Common myeloid progenitor, CD34-positive (primary cell): Measurements from ENCODE around the gene GCNT4.

Experiments used
- CTCF ChIA-PET: fragments of 350-600 bp; sonication (Branson Sonifier 250); formaldehyde crosslinking; loops from one replicate; lab custom pipeline; 2021; ENCODE audit warnings: antibody characterized with exemption; lab: Charles Lee
- POLR2A ChIA-PET: fragments of 350-600 bp; sonication (Branson Sonifier 250); formaldehyde crosslinking; loops from one replicate; lab custom pipeline; 2021; ENCODE audit warnings: antibody characterized with exemption; lab: Charles Lee
- DNase-seq, 3 donors: peaks; one replicate each; pipeline versions ENCODE4 v3.0.0 to v3.0.0-alpha.2; 2013
- H3K27ac ChIP-seq, 2 experiments: 1 replicate in 1 of 2; 2 replicates in 1 of 2; pipeline ENCODE4 v1.7.0; 2013; ENCODE audit warnings: inconsistent platforms in 2 of 2, low read length in 2 of 2, mild to moderate bottlenecking in 2 of 2, low read depth in 1 of 2, moderate library complexity in 1 of 2; ENCODE audit not compliant: severe bottlenecking in 2 of 2, insufficient read depth in 1 of 2, poor library complexity in 1 of 2
- H3K27me3 ChIP-seq, 5 experiments: replicated peaks in 2 of 5; 1 replicate in 3 of 5; 2 replicates in 2 of 5; pipeline versions ENCODE4 v1.6.1 to v1.7.0; 2013; ENCODE audit warnings: low read length in 4 of 5, mild to moderate bottlenecking in 2 of 5, moderate library complexity in 2 of 5, inconsistent platforms in 1 of 5; ENCODE audit not compliant: insufficient read depth in 5 of 5, control insufficient read depth in 4 of 5
- H3K36me3 ChIP-seq, 4 experiments: 1 replicate in 2 of 4; 2 replicates in 2 of 4; pipeline versions ENCODE4 v1.6.1 to v1.7.0; 2013; ENCODE audit warnings: low read length in 3 of 4, control low read depth in 1 of 4, mild to moderate bottlenecking in 1 of 4; ENCODE audit not compliant: control insufficient read depth in 4 of 4, insufficient read depth in 4 of 4
- H3K4me1 ChIP-seq, 4 experiments: 1 replicate in 3 of 4; 2 replicates in 1 of 4; pipeline versions ENCODE4 v1.6.1 to v1.7.1; 2013; ENCODE audit warnings: low read length in 3 of 4, mild to moderate bottlenecking in 3 of 4, control low read depth in 1 of 4, inconsistent platforms in 1 of 4, moderate library complexity in 1 of 4; ENCODE audit not compliant: control insufficient read depth in 4 of 4, insufficient read depth in 4 of 4; ENCODE audit errors: control extremely low read depth in 1 of 4
- H3K4me3 ChIP-seq, 7 experiments: 1 replicate in 4 of 7; 2 replicates in 3 of 7; pipeline versions ENCODE4 v1.5.1 to v1.7.0; 2013; ENCODE audit warnings: mild to moderate bottlenecking in 7 of 7, low read length in 6 of 7, moderate library complexity in 6 of 7, inconsistent platforms in 2 of 7, low read depth in 2 of 7, control low read depth in 1 of 7; ENCODE audit not compliant: insufficient read depth in 4 of 7, control insufficient read depth in 1 of 7; ENCODE audit errors: extremely low read depth in 1 of 7
- H3K9me3 ChIP-seq, 5 experiments: 1 replicate in 4 of 5; 2 replicates in 1 of 5; pipeline versions ENCODE4 v1.6.1 to v1.7.1; 2013; ENCODE audit warnings: low read length in 4 of 5, mild to moderate bottlenecking in 2 of 5, inconsistent platforms in 1 of 5, low read depth in 1 of 5, moderate library complexity in 1 of 5; ENCODE audit not compliant: control insufficient read depth in 4 of 5, insufficient read depth in 2 of 5; ENCODE audit errors: control extremely low read depth in 1 of 5
- WGBS: methylation state at CpG from one replicate; pipeline ENCODE4 v1.1.5; 2013; ENCODE audit not compliant: insufficient coverage; 5-methylcytosine and 5-hydroxymethylcytosine counted together

The GCNT4 gene

DNA sequence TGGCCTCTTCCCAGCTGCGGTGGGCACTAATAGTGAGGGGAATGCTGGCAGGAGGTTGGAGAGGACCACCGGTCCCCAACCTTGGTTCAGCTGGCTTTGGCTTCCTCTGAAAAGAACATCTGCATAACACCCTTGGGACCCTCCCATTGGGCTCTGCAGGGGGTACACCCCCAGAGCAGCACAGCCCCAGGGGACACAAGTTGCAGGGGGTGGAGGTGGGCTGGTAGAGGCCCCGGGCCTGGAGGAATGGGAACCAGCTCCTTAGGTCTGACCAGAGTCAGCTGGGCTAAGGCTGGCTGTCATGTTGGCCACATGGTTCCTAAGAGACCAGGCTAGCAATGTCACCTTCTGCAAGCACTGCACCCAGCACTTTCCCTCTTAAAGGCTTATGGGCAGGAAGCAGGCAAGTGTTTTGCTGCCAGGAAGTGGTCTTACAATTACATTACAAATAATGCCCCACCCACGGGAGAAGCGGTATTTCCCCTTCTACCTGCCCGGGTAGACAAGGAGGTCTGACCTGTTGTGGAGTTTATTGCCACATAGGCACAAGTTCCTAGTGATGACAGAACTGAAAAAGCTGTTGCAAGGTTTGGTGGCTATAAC lies 18.1 kb downstream of the GCNT4 start:
- POLR2A ChIA-PET: no interaction called here
- WGBS: 85% methylated on average over 3 of the region's 6 CpGs

DNA sequence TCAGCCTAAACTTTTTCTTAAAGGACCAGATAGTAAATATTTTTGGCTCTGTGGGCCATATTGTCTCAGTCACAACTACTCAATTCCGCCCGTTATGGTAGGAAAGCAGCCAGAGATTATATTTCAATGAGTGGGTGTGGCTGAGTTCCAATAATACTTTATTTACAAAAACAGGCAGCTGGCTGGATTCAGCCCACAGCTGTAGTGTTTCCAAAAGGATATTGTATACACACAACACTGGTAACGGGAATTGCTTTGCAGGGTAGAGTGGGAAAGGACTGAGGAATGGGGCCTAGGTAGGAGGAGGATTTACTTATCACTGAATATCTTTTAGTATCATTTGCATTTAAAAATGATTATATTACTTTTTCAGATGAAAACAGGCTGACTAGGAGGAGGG lies 21.0 kb downstream of the GCNT4 start:
- CTCF ChIA-PET: no interaction called here
- no peak for DNase-seq
- H3K4me1 ChIP-seq: peaks cover 0 to 8% (median 6%) of the 10 kb centered on the region in 4 experiments
- no peak overlapping the region for H3K27ac ChIP-seq
- POLR2A ChIA-PET: no interaction called here
- H3K4me3 ChIP-seq: no peak overlapping the region
- no peaks in the 10 kb centered on the region for H3K36me3 ChIP-seq
- no peaks in the 10 kb centered on the region for H3K27me3 ChIP-seq
- no peaks in the 10 kb centered on the region for H3K9me3 ChIP-seq
- WGBS: 100% methylated on average over 2 of the region's 3 CpGs

More for the DNA sequence above, 18.1 kb downstream of the GCNT4 start:
- H3K36me3 ChIP-seq: no peaks in the 10 kb centered on the region
- peak in 2 of 3 donors; percentile 26 to 37 for DNase-seq
- no peak overlapping the region for H3K27ac ChIP-seq
- CTCF ChIA-PET: interaction anchor here (2.0 kb wide), 1 partner anchor 15 kb away, joined by 17 read pairs; no protein-coding TSS in a partner anchor
- no peaks in the 10 kb centered on the region for H3K9me3 ChIP-seq
- H3K27me3 ChIP-seq: no peaks in the 10 kb centered on the region
- H3K4me1 ChIP-seq: peaks cover 0 to 8% (median 6%) of the 10 kb centered on the region in 4 experiments
- H3K4me3 ChIP-seq: no peak overlapping the region

DNA sequence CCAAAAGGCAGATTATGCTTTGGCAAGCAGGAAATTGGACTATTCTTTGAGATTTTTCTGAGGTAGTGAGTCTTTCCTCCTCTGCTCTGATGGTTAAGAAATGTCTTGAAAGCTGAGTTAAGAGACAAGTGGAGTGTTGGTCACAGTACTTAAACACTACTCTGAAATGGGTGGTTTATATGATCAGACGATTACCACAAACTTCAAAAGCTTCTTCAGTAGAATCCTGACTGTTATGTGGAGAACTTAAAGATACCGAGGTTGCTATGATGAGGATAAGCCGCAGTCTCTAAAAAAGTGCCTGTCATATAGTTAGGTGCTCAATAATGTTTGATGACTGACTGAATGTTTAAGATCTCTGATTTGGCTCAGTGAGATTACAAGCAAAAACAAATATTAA lies 24.3 kb downstream of the GCNT4 start:
- H3K4me3 ChIP-seq: no peak overlapping the region
- H3K4me1 ChIP-seq: no peaks in the 10 kb centered on the region
- ChIA-PET POLR2A (no interaction called here), CTCF (no interaction called here)
- no peaks in the 10 kb centered on the region for H3K9me3 ChIP-seq
- H3K27ac ChIP-seq: no peak overlapping the region
- no peak for DNase-seq
- WGBS: 100% methylated on average over 3 of the region's 3 CpGs
- H3K27me3 ChIP-seq: no peaks in the 10 kb centered on the region
- no peaks in the 10 kb centered on the region for H3K36me3 ChIP-seq

DNA sequence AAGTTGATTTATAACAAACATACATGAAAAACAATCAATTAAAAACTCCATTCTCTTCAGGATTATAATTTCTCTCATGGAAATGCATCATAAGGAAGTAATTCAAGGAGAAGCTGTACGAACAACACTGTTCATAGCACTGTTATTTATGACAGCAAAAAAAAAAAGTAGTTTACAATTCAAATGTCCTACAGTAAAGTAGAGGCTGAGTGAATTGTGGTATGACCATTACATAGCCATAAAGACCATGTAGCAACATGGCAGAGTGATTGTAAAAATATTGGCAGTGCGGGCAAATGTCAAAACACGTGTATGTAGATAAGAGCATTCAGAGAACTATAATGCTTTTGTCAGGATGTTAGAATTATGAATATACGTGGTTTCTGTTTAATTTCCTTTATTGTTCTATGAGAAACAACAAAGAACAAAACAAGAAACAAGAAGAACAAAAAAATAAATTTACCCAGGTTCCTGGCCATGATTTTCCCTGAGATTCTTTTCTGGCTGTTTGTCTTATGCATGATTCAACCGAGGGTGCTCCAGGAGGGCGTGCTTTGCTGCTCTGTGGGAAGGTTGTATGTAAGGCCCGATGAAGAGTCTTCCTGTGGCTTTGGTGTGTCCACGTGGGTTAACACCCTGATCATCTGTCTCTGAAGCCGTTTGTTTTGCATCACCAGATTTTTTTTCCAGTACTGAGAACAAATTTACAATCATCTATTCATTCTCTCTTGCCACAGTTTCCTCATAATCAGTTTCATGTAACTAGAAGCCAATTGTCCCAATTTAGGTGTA lies 28.8 kb downstream of the GCNT4 start:
- Histone ChIP-seq H3K9me3 (no peaks in the 10 kb centered on the region), H3K27me3 (no peaks in the 10 kb centered on the region), H3K27ac (no peak overlapping the region), H3K4me1 (no peaks in the 10 kb centered on the region), H3K36me3 (no peaks in the 10 kb centered on the region), H3K4me3 (no peak overlapping the region)
- 97% methylated on average over 5 of the region's 9 CpGs for WGBS
- ChIA-PET POLR2A (no interaction called here), CTCF (interaction anchor here (0.9 to 1.1 kb wide), 2 partner anchors 13 to 127 kb away, joined by 3 read pairs; no protein-coding TSS in a partner anchor)
- no peak for DNase-seq

DNA sequence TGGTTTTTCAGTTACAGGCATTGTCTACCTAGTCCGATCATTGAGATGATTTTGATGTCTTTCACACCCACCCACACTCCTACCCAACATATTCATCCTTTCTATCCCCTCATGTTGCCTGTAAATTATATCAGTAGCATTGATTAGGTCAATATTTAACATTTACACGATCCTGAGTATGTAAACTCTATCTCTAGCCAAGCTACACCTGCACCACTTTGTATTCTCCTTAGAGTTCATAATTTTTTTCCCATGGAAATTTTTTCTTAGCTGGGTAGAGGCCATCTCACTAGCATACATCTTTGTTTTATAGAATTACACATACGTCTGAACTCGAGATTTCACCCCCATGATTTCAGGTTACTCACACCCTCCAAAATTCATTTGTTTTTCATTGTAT lies 30.6 kb downstream of the GCNT4 start:
- H3K36me3 ChIP-seq: no peaks in the 10 kb centered on the region
- ChIA-PET POLR2A (no interaction called here), CTCF (interaction anchor here (1.8 kb wide), 1 partner anchor 28 kb away, joined by 4 read pairs; no protein-coding TSS in a partner anchor)
- H3K4me3 ChIP-seq: no peak overlapping the region
- no peak for DNase-seq
- no peaks in the 10 kb centered on the region for H3K4me1 ChIP-seq
- no peak overlapping the region for H3K27ac ChIP-seq
- no peaks in the 10 kb centered on the region for H3K9me3 ChIP-seq
- 100% methylated on average over 1 of the region's 4 CpGs for WGBS
- H3K27me3 ChIP-seq: no peaks in the 10 kb centered on the region

DNA sequence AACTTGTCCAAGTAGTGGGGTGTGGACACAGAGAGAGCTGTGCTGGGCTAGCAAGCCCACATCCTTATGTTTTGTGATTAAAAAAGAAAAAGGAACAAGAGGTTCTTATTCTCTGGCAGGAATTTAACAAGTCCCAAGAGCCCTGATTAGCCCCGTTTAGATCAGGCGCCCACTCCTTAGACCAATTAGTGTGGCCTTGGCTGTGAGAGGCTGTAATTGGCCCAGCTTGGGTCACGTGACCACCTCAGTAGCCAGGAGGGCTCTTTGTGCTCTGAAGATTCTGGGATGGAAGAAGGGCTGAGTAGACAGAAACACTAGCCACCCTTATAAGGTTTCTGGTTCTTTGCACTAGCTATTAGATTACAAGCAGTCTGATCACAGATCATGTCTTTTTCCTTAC lies 31.1 kb downstream of the GCNT4 start:
- H3K4me1 ChIP-seq: no peaks in the 10 kb centered on the region

DNA sequence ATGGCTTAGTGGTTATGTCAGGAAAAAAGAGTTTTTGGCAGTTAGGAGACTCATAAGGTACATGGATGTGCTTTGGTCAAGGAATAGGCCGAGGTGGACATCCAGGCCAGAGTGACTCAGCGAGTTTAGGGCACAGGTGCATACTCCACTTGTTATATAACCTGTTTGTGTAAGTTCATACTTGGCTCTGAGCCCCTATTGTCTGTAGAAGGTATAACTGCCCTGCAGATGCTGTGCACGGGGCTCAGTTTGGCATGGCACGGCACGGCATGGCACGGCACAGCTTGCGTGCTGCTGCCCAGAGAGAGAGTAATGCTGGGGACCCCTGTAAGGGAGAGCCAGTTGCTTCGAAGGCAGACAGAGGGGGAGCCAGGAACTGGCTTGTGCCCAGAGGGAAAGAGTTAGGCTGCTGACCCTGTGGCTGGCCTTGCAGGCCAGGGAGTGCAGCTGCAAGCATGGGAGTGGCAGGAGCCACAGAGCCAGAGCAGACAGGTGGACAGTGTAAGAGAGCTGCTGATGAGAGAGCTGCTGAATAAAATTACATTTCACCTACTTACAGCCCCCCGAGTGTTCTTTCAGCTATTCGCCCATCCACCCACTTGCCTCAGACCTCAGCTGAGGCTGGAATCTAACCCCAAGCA lies 32.2 kb downstream of the GCNT4 start:
- ChIA-PET POLR2A (no interaction called here), CTCF (no interaction called here)
- 91% methylated on average over 10 of the region's 10 CpGs for WGBS
- Histone ChIP-seq H3K27ac (no peak overlapping the region), H3K36me3 (no peaks in the 10 kb centered on the region), H3K27me3 (no peaks in the 10 kb centered on the region), H3K9me3 (no peaks in the 10 kb centered on the region), H3K4me3 (no peak overlapping the region), H3K4me1 (no peaks in the 10 kb centered on the region)
- DNase-seq: no peak

More for the DNA sequence above, 31.1 kb downstream of the GCNT4 start:
- POLR2A ChIA-PET: no interaction called here
- CTCF ChIA-PET: interaction anchor here (1.8 kb wide), 1 partner anchor 29 kb away, joined by 4 read pairs; no protein-coding TSS in a partner anchor
- 95% methylated on average over 3 of the region's 3 CpGs for WGBS
- no peak overlapping the region for H3K27ac ChIP-seq
- DNase-seq: no peak
- no peaks in the 10 kb centered on the region for H3K9me3 ChIP-seq
- no peaks in the 10 kb centered on the region for H3K36me3 ChIP-seq
- H3K27me3 ChIP-seq: no peaks in the 10 kb centered on the region
- no peak overlapping the region for H3K4me3 ChIP-seq
